ENCODE measurements around the gene HLX. TPM values are rescaled to one million over a fixed set of nuclear protein-coding genes. Genes with fewer than 3 reads are reported as not detected.

Gene HLX
- total and polyA plus RNA-seq, 9 of the 15 experiments (the other 6 are each of a cell fraction or from before 2014, with no cell fraction given), result 0.10 to 3.0 (median 1.6) TPM

- peak; percentile 88 for TF ChIP-seq PKNOX1 (IDR thresholded peaks at IDR 0.05)
- TF ChIP-seq NCOA2 (IDR thresholded peaks at IDR 0.05; ENCODE audit: partially characterized antibody in 2 of 2), result no peak
- TF ChIP-seq PTRF (tag; IDR thresholded peaks at IDR 0.05), result no peak
- no peak for TF ChIP-seq KLF6 (CRISPR knock-in tag; IDR thresholded peaks at IDR 0.05; ENCODE audit: borderline replicate concordance)
- no peak for TF ChIP-seq ZSCAN32 (CRISPR knock-in tag; IDR thresholded peaks at IDR 0.05)
- no peak for TF ChIP-seq NFIX (CRISPR knock-in tag; IDR thresholded peaks at IDR 0.05; ENCODE audit: low read depth)
- no peak for TF ChIP-seq BRD4 (IDR thresholded peaks at IDR 0.05)
- TF ChIP-seq TCF15 (CRISPR knock-in tag; IDR thresholded peaks at IDR 0.05), result no peak
- no peak for TF ChIP-seq ZNF586 (CRISPR knock-in tag; conservative IDR thresholded peaks at IDR 0.05)
- no peak for TF ChIP-seq RBM17 (IDR thresholded peaks at IDR 0.05; ENCODE audit: borderline replicate concordance, low read depth, low read length)
- TF ChIP-seq RCOR1 (IDR thresholded peaks at IDR 0.05; ENCODE audit: borderline replicate concordance in 1 of 2, low read depth in 2 of 2, low read length in 2 of 2), result peak; percentile 56 to 96; a peak in 2 of 4 replicates
- peak; percentile 64 for TF ChIP-seq ZNF766 (CRISPR knock-in tag; conservative IDR thresholded peaks at IDR 0.05)
- no peak for TF ChIP-seq ZNF444 (CRISPR knock-in tag; IDR thresholded peaks at IDR 0.05)
- TF ChIP-seq ZNF57 (CRISPR knock-in tag; IDR thresholded peaks at IDR 0.05), result no peak
- no peak for TF ChIP-seq ZNF699 (CRISPR knock-in tag; IDR thresholded peaks at IDR 0.05; ENCODE audit: insufficient replicate concordance)
- no peak for TF ChIP-seq IRF9 (tag; IDR thresholded peaks at IDR 0.05)
- no peak for TF ChIP-seq PRMT5 (CRISPR knock-in tag; IDR thresholded peaks at IDR 0.05)
- no peak for TF ChIP-seq ZNF324 (CRISPR knock-in tag; IDR thresholded peaks at IDR 0.05)
- TF ChIP-seq L3MBTL2 (IDR thresholded peaks at IDR 0.05), result no peak
- TF ChIP-seq ZNF3 (CRISPR knock-in tag; IDR thresholded peaks at IDR 0.05), result no peak
- no peak for TF ChIP-seq PYGO2 (tag; IDR thresholded peaks at IDR 0.05)
- TF ChIP-seq ZC3H11A (IDR thresholded peaks at IDR 0.05; ENCODE audit: low read depth, low read length), result no peak
- no peak for TF ChIP-seq ZKSCAN8 (CRISPR knock-in tag; IDR thresholded peaks at IDR 0.05)
- TF ChIP-seq MCM3 (IDR thresholded peaks at IDR 0.05), result no peak
- TF ChIP-seq BRF1 (IDR thresholded peaks at IDR 0.05; ENCODE audit: borderline replicate concordance, extremely low read depth, insufficient read length), result no peak
- peak; percentile 95 for TF ChIP-seq CTBP1 (IDR thresholded peaks at IDR 0.05; ENCODE audit: borderline replicate concordance)
- TF ChIP-seq E4F1 (CRISPR knock-in tag; IDR thresholded peaks at IDR 0.05; ENCODE audit: borderline replicate concordance), result no peak
- no peak for TF ChIP-seq KDM4B (IDR thresholded peaks at IDR 0.05; ENCODE audit: borderline replicate concordance in 2 of 2, low read depth in 1 of 2)
Measured at GRCh38 chr1:220927442-220927841, 48.2 kb downstream of the HLX start (continued).

All from K562 (cell line).